Adrenal gland (tissue), 5 donors: ENCODE results near the gene EMB.

Source experiments
- CTCF ChIP-seq, 6 experiments: fragments of 450-650 bp in 4 of 6; fragments of 200-600 bp in 2 of 6; sonication (generic) in 1 of 6; IDR thresholded peaks; 1 replicate in 5 of 6; 2 replicates in 1 of 6; pipeline versions ENCODE4 v1.5.1 to v1.8.0; 2016 to 2021; ENCODE audit warnings: antibody characterized with exemption in 6 of 6, mild to moderate bottlenecking in 2 of 6, moderate library complexity in 1 of 6
- POLR2A ChIP-seq, 2 donors: fragments of 450-650 bp; IDR thresholded peaks; one replicate each; pipeline ENCODE4 v1.6.1; 2017; ENCODE audit warnings: antibody characterized with exemption in 2 of 2, mild to moderate bottlenecking in 2 of 2, moderate library complexity in 1 of 2
- donor health status: DM: no; HTN: no; CAD: no.

GRCh38 chr5:50463047-50463446, 22.0 kb upstream of the EMB start:
- no peak for TF ChIP-seq CTCF (IDR thresholded peaks at IDR 0.05)
- no peak for TF ChIP-seq POLR2A (IDR thresholded peaks at IDR 0.05)
